A549 (cell line): Measurements from ENCODE around the gene GNAO1. TPM values are rescaled to one million over a fixed set of nuclear protein-coding genes. Genes with fewer than 3 reads are reported as not detected.

Experiments
- ATAC-seq, 2 experiments: fragments of 200-7000 bp in 1 of 2; fragments of >200 bp in 1 of 2; cut with Nextera tagmentation in 1 of 2; cut with Tn5 transposase in 1 of 2; 3 replicates each; pipeline versions ENCODE4 v1.8.0 to v1.9.1; 2018 to 2020; ENCODE audit warnings: mild to moderate bottlenecking in 1 of 2, moderate library complexity in 1 of 2
- CTCF ChIA-PET: fragments of 300-600 bp; sonication (Branson Sonifier 250); formaldehyde crosslinking; extraction: SDS; loops from one replicate; lab custom pipeline; 2021; ENCODE audit warnings: antibody characterized with exemption, inconsistent platforms; lab: Yijun Ruan, JAX
- POLR2A ChIA-PET: fragments of 350-600 bp; formaldehyde crosslinking; extraction: SDS; loops from one replicate; lab custom pipeline; 2021; ENCODE audit warnings: antibody characterized with exemption, inconsistent platforms; lab: Yijun Ruan, JAX
- DNase-seq, 2 experiments: peaks; one replicate each; pipeline versions ENCODE4 v3.0.0 to v3.0.0-alpha.2; 2011 to 2016; ENCODE audit warnings: low read depth in 1 of 2, low spot score in 1 of 2
- FAIRE-seq: peaks from 2 replicates; lab custom pipeline; 2011; peaks lifted over from hg19 to GRCh38; lab: Jason Lieb, UNC
- H3K27ac ChIP-seq, 2 experiments: fragments of >200 bp; sonication (Bioruptor Twin); formaldehyde crosslinking; 3 replicates each; pipeline ENCODE4 v1.5.1; 2016 to 2017
- H3K4me1 ChIP-seq: fragments of >200 bp; sonication (Bioruptor Twin); formaldehyde crosslinking; 3 replicates; pipeline ENCODE4 v1.6.1; 2016
- H3K4me2 ChIP-seq: fragments of >200 bp; sonication (Bioruptor Twin); formaldehyde crosslinking; 3 replicates; pipeline ENCODE4 v1.6.1; 2016
- H3K4me3 ChIP-seq: fragments of >200 bp; sonication (Bioruptor Twin); formaldehyde crosslinking; 3 replicates; pipeline ENCODE4 v1.5.1; 2016
- H3K9me3 ChIP-seq: fragments of >200 bp; sonication (Bioruptor Twin); formaldehyde crosslinking; 3 replicates; pipeline ENCODE4 v1.6.1; 2016
- BHLHE40 ChIP-seq: IDR thresholded peaks from 2 replicates; pipeline ENCODE4 v1.6.1; 2012; ENCODE audit warnings: low read depth, low read length, inconsistent platforms
- CBX2 ChIP-seq: fragments of 200-600 bp; sonication (generic); IDR thresholded peaks from 2 replicates; pipeline ENCODE4 v1.6.1; 2016; ENCODE audit warnings: low read depth, mild to moderate bottlenecking, borderline replicate concordance
- CBX8 ChIP-seq: fragments of 200-600 bp; sonication (generic); IDR thresholded peaks from 2 replicates; pipeline ENCODE4 v1.6.1; 2016
- EP300 ChIP-seq, 2 experiments: fragments of >200 bp; sonication (Bioruptor Twin); formaldehyde crosslinking; IDR thresholded peaks; 2 replicates in 1 of 2; 3 replicates in 1 of 2; pipeline ENCODE4 v1.6.1; 2016 to 2017
- ESRRA ChIP-seq: fragments of 150-350 bp; IDR thresholded peaks from 2 replicates; pipeline ENCODE4 v1.6.1; 2014; ENCODE audit warnings: mild to moderate bottlenecking, low read length, borderline replicate concordance
- FOSL2 ChIP-seq, 2 experiments: fragments of 450-650 bp in 1 of 2; fragments of >200 bp in 1 of 2; sonication (Bioruptor Twin) in 1 of 2; formaldehyde crosslinking; IDR thresholded peaks; 2 replicates each; pipeline versions ENCODE4 v1.5.0 to v1.6.1; 2016 to 2020; ENCODE audit warnings: mild to moderate bottlenecking in 1 of 2, moderate library complexity in 1 of 2
- FOXS1 ChIP-seq: fragments of 250-450 bp; sonication (Bioruptor Pico); IDR thresholded peaks from 2 replicates; pipeline ENCODE4 v1.5.0; 2020; ENCODE audit warnings: mild to moderate bottlenecking, moderate library complexity
- HOXA7 ChIP-seq: fragments of 250-450 bp; sonication (Bioruptor Pico); IDR thresholded peaks from 2 replicates; pipeline ENCODE4 v1.5.0; 2020; ENCODE audit warnings: mild to moderate bottlenecking, moderate library complexity
- HOXB5 ChIP-seq: fragments of 250-450 bp; sonication (Bioruptor Pico); IDR thresholded peaks from 2 replicates; pipeline ENCODE4 v1.5.0; 2020; ENCODE audit warnings: mild to moderate bottlenecking, moderate library complexity
- KDM1A ChIP-seq: fragments of 200-600 bp; sonication (generic); IDR thresholded peaks from 2 replicates; pipeline ENCODE4 v1.6.1; 2016; ENCODE audit warnings: low read depth, mild to moderate bottlenecking
- KDM5A ChIP-seq: fragments of 200-600 bp; sonication (generic); IDR thresholded peaks from 2 replicates; pipeline ENCODE4 v1.6.1; 2016; ENCODE audit warnings: antibody characterized with exemption, mild to moderate bottlenecking
- MYC ChIP-seq: IDR thresholded peaks from 2 replicates; pipeline ENCODE4 v1.6.1; 2012; ENCODE audit warnings: mild to moderate bottlenecking, inconsistent platforms, low read length, improper control_type of control experiment, borderline replicate concordance
- NFE2L2 ChIP-seq: fragments of 150-350 bp; conservative IDR thresholded peaks from 2 replicates; pipeline ENCODE4 v1.6.1; 2014; ENCODE audit warnings: low read length
- NPAS2 ChIP-seq: fragments of 250-450 bp; sonication (Bioruptor Pico); IDR thresholded peaks from 2 replicates; pipeline ENCODE4 v1.8.0; 2022; ENCODE audit warnings: mild to moderate bottlenecking, moderate library complexity, borderline replicate concordance
- NR3C1 ChIP-seq: fragments of >200 bp; sonication (Bioruptor Twin); formaldehyde crosslinking; IDR thresholded peaks from 3 replicates; pipeline ENCODE4 v1.6.1; 2017
- RAD21 ChIP-seq, 2 experiments: fragments of >200 bp in 1 of 2; sonication (Bioruptor Twin) in 1 of 2; formaldehyde crosslinking in 1 of 2; IDR thresholded peaks in 1 of 2; conservative IDR thresholded peaks in 1 of 2; 2 replicates in 1 of 2; 3 replicates in 1 of 2; pipeline ENCODE4 v1.6.1; 2012 to 2018; ENCODE audit warnings: inconsistent platforms in 1 of 2
- RCOR1 ChIP-seq: fragments of 150-350 bp; IDR thresholded peaks from 2 replicates; pipeline ENCODE4 v1.6.1; 2014; ENCODE audit warnings: antibody characterized with exemption, low read length, low read depth
- RFX5 ChIP-seq: fragments of 450-650 bp; IDR thresholded peaks from 2 replicates; pipeline ENCODE4 v1.7.1; 2014; ENCODE audit warnings: antibody characterized with exemption, mild to moderate bottlenecking, moderate library complexity
- RNF2 ChIP-seq: fragments of 200-600 bp; sonication (generic); IDR thresholded peaks from 2 replicates; pipeline ENCODE4 v1.6.1; 2016; ENCODE audit warnings: low read depth, mild to moderate bottlenecking, antibody characterized with exemption, moderate library complexity, borderline replicate concordance
- ZFP36 ChIP-seq: fragments of 450-650 bp; IDR thresholded peaks from 2 replicates; pipeline ENCODE4 v1.6.1; 2014; ENCODE audit warnings: borderline replicate concordance; ENCODE audit not compliant: partially characterized antibody
- WGBS: methylation state at CpG from one replicate; pipeline ENCODE4 v1.1.6; 2017; ENCODE audit errors: missing lambda C conversion rate; 5-methylcytosine and 5-hydroxymethylcytosine counted together
- polyA plus RNA-seq, 4 experiments: library from polyadenylated mRNA; depleted of rRNA in 3 of 4; stranded (reverse); fragments of >200 nt; fragmentation: RNase III in 1 of 4; extraction: RNeasy Plus Mini Kit Qiagen cat#74134 plus additional on column Dnase treatment in 1 of 4; gene quantifications; 2 replicates in 3 of 4; 3 replicates in 1 of 4; pipeline ENCODE4 v1.2.3, GENCODE V29; 2011 to 2017
- TF ChIP-seq, protein P1 (sequence below): fragments of 200-600 bp; sonication (generic); IDR thresholded peaks from 2 replicates; pipeline ENCODE4 v1.6.1; 2016; ENCODE audit warnings: antibody characterized with exemption, mild to moderate bottlenecking, moderate library complexity
- TF ChIP-seq, protein P2 (sequence below): fragments of 450-650 bp; IDR thresholded peaks from 2 replicates; pipeline ENCODE4 v1.6.1; 2014; ENCODE audit warnings: antibody characterized with exemption
- TF ChIP-seq, protein P3 (sequence below): fragments of 250-450 bp; sonication (Bioruptor Pico); IDR thresholded peaks from 2 replicates; pipeline ENCODE4 v1.5.0; 2021; ENCODE audit warnings: mild to moderate bottlenecking, moderate library complexity, borderline replicate concordance
- TF ChIP-seq, protein P4 (sequence below): IDR thresholded peaks from 2 replicates; pipeline ENCODE4 v1.6.1; 2012; ENCODE audit warnings: low read depth, borderline replicate concordance
- TF ChIP-seq, protein P5 (sequence below): IDR thresholded peaks from 2 replicates; pipeline ENCODE4 v1.6.1; 2012
- TF ChIP-seq, protein P6 (sequence below): fragments of >200 bp; sonication (Bioruptor Twin); formaldehyde crosslinking; IDR thresholded peaks from 3 replicates; pipeline ENCODE4 v1.5.1; 2016

GNAO1 gene
- polyA plus RNA-seq, 2 of the 4 experiments (the other 2 are of a cell fraction): 0.22 to 0.23 TPM

DNA sequence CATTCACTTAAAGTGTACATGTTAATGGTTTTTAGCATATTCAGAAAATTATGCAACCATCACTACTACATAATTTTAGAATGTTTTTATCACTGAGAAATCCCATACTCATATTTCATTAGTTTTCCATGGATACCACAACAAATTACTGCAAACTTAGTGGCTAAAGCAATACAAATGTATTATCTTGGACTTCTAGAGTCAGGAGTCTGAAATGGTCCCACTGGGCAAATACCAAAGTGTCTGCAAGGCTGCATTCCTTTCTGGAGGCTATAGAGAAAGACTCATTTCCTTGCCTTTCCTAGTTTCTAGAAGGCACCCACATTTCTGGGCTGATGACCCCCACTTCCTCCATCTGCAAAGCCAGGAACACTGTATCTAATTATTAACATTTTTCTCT lies 16.9 kb upstream of the GNAO1 start:
- H3K4me2 ChIP-seq: no peak overlapping the region
- no peak for TF ChIP-seq RAD21 (conservative IDR thresholded peaks at IDR 0.05 in 1 of 2, IDR thresholded peaks at IDR 0.05 in 1 of 2)
- TF ChIP-seq NPAS2: no peak
- TF ChIP-seq BHLHE40: no peak
- TF ChIP-seq, protein P1, sequence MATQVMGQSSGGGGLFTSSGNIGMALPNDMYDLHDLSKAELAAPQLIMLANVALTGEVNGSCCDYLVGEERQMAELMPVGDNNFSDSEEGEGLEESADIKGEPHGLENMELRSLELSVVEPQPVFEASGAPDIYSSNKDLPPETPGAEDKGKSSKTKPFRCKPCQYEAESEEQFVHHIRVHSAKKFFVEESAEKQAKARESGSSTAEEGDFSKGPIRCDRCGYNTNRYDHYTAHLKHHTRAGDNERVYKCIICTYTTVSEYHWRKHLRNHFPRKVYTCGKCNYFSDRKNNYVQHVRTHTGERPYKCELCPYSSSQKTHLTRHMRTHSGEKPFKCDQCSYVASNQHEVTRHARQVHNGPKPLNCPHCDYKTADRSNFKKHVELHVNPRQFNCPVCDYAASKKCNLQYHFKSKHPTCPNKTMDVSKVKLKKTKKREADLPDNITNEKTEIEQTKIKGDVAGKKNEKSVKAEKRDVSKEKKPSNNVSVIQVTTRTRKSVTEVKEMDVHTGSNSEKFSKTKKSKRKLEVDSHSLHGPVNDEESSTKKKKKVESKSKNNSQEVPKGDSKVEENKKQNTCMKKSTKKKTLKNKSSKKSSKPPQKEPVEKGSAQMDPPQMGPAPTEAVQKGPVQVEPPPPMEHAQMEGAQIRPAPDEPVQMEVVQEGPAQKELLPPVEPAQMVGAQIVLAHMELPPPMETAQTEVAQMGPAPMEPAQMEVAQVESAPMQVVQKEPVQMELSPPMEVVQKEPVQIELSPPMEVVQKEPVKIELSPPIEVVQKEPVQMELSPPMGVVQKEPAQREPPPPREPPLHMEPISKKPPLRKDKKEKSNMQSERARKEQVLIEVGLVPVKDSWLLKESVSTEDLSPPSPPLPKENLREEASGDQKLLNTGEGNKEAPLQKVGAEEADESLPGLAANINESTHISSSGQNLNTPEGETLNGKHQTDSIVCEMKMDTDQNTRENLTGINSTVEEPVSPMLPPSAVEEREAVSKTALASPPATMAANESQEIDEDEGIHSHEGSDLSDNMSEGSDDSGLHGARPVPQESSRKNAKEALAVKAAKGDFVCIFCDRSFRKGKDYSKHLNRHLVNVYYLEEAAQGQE: no peak
- TF ChIP-seq NR3C1: no peak
- TF ChIP-seq RCOR1: no peak
- no peak for TF ChIP-seq RNF2
- no peak for TF ChIP-seq CBX8
- TF ChIP-seq MYC: no peak
- TF ChIP-seq, protein P2, sequence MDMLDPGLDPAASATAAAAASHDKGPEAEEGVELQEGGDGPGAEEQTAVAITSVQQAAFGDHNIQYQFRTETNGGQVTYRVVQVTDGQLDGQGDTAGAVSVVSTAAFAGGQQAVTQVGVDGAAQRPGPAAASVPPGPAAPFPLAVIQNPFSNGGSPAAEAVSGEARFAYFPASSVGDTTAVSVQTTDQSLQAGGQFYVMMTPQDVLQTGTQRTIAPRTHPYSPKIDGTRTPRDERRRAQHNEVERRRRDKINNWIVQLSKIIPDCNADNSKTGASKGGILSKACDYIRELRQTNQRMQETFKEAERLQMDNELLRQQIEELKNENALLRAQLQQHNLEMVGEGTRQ: no peak
- no peak for TF ChIP-seq FOXS1 (CRISPR knock-in tag)
- no peak for TF ChIP-seq CBX2
- TF ChIP-seq ZFP36: no peak
- TF ChIP-seq RFX5: no peak
- TF ChIP-seq ESRRA: no peak
- TF ChIP-seq, all 56 proteins: peak for 0
- no peak for ATAC-seq
- no peak for DNase-seq
- POLR2A ChIA-PET: no interaction called here
- Histone ChIP-seq H3K9me3 (no peaks in the 10 kb centered on the region), H3K27ac (no peak overlapping the region), H3K4me1 (no peaks in the 10 kb centered on the region), H3K4me3 (no peak overlapping the region)
- CTCF ChIA-PET: no interaction called here
- no peak for FAIRE-seq

DNA sequence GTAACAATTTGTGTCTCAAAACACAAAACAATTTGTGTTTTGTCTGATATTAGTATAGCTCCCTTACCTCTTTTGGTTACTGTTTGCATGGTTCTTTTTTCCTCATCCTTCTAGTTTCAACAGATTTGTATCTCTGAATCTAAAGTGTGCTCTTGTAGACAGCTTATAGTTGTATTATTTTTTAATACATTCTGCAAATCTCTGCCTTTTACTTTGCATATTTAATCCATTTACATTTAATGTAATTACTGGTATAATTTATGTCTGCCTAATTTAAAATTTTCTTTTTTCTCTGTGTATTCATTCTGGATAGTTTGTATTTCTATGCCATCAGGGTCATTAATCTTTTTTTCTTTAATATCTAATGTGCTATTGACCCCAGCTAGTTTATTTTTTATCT lies 9.9 kb upstream of the GNAO1 start:
- H3K9me3 ChIP-seq: peaks cover 5% of the 10 kb centered on the region; the same call in 2 of the 3 replicates
- H3K4me2 ChIP-seq: no peak overlapping the region
- H3K4me1 ChIP-seq: no peaks in the 10 kb centered on the region
- CTCF ChIA-PET: no interaction called here
- no peak for DNase-seq
- TF ChIP-seq RCOR1: no peak
- TF ChIP-seq NFE2L2: no peak
- no peak for TF ChIP-seq FOXS1 (CRISPR knock-in tag)
- no peak overlapping the region for H3K4me3 ChIP-seq
- no peak for ATAC-seq
- POLR2A ChIA-PET: no interaction called here
- no peak overlapping the region for H3K27ac ChIP-seq
- FAIRE-seq: no peak

DNA sequence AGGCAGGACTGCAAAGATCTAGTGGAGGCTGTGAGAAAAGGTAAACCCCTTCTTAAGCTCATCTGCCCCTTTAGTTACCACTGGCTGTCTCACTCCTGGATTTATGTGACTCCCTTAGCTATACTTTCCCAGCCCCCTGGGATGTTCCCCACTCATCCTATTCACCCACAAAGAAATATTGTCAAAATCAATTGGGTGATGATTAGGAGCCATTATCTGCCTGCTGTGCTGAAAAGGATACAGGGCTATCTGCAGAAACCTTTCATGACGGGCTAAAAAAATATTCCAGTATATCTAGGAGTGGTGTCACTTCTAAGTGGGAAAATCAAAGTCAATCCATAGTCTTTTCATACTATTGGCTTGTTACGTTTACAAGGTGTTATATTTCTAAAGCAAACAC lies 8.0 kb upstream of the GNAO1 start:
- Histone ChIP-seq H3K27ac (no peak overlapping the region), H3K4me3 (no peak overlapping the region), H3K9me3 (peaks cover 5% of the 10 kb centered on the region; the same call in 2 of the 3 replicates), H3K4me1 (no peaks in the 10 kb centered on the region), H3K4me2 (no peak overlapping the region)
- no peak for DNase-seq
- CTCF ChIA-PET: no interaction called here
- FAIRE-seq: no peak
- 11% methylated on average over 2 of the region's 2 CpGs for WGBS
- POLR2A ChIA-PET: no interaction called here
- ATAC-seq: no peak
- TF ChIP-seq HOXB5 (CRISPR knock-in tag) (no peak), KDM5A (no peak), NR3C1 (no peak), HOXA7 (no peak), EP300 (IDR thresholded peaks at IDR 0.05) (no peak), FOSL2 (IDR thresholded peaks at IDR 0.05) (no peak), FOSL2 (CRISPR knock-in tag; IDR thresholded peaks at IDR 0.05) (no peak), KDM1A (no peak)
- TF ChIP-seq, protein P3, sequence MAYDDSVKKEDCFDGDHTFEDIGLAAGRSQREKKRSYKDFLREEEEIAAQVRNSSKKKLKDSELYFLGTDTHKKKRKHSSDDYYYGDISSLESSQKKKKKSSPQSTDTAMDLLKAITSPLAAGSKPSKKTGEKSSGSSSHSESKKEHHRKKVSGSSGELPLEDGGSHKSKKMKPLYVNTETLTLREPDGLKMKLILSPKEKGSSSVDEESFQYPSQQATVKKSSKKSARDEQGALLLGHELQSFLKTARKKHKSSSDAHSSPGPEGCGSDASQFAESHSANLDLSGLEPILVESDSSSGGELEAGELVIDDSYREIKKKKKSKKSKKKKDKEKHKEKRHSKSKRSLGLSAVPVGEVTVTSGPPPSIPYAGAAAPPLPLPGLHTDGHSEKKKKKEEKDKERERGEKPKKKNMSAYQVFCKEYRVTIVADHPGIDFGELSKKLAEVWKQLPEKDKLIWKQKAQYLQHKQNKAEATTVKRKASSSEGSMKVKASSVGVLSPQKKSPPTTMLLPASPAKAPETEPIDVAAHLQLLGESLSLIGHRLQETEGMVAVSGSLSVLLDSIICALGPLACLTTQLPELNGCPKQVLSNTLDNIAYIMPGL (CRISPR knock-in tag): no peak
- TF ChIP-seq, protein P4, sequence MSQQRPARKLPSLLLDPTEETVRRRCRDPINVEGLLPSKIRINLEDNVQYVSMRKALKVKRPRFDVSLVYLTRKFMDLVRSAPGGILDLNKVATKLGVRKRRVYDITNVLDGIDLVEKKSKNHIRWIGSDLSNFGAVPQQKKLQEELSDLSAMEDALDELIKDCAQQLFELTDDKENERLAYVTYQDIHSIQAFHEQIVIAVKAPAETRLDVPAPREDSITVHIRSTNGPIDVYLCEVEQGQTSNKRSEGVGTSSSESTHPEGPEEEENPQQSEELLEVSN: no peak
- TF ChIP-seq, protein P5, sequence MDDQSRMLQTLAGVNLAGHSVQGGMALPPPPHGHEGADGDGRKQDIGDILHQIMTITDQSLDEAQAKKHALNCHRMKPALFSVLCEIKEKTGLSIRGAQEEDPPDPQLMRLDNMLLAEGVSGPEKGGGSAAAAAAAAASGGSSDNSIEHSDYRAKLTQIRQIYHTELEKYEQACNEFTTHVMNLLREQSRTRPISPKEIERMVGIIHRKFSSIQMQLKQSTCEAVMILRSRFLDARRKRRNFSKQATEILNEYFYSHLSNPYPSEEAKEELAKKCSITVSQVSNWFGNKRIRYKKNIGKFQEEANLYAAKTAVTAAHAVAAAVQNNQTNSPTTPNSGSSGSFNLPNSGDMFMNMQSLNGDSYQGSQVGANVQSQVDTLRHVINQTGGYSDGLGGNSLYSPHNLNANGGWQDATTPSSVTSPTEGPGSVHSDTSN: no peak
- TF ChIP-seq, protein P6, sequence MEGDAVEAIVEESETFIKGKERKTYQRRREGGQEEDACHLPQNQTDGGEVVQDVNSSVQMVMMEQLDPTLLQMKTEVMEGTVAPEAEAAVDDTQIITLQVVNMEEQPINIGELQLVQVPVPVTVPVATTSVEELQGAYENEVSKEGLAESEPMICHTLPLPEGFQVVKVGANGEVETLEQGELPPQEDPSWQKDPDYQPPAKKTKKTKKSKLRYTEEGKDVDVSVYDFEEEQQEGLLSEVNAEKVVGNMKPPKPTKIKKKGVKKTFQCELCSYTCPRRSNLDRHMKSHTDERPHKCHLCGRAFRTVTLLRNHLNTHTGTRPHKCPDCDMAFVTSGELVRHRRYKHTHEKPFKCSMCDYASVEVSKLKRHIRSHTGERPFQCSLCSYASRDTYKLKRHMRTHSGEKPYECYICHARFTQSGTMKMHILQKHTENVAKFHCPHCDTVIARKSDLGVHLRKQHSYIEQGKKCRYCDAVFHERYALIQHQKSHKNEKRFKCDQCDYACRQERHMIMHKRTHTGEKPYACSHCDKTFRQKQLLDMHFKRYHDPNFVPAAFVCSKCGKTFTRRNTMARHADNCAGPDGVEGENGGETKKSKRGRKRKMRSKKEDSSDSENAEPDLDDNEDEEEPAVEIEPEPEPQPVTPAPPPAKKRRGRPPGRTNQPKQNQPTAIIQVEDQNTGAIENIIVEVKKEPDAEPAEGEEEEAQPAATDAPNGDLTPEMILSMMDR: no peak
